Smooth muscle cell (in vitro differentiated cells): ENCODE measurements around the gene DLG3. TPM values are rescaled to one million over a fixed set of nuclear protein-coding genes. Genes with fewer than 3 reads are reported as not detected.

ENCODE experiments used
- DNase-seq: peaks from one replicate; lab custom pipeline; 2025; ENCODE audit not compliant: unreplicated experiment; lab: John Stamatoyannopoulos, UW
- H2AFZ ChIP-seq: fragments of 200-600 bp; sonication (generic); 2 replicates; pipeline ENCODE4 v1.6.0; 2016; ENCODE audit warnings: antibody characterized with exemption, low read depth, mild to moderate bottlenecking
- H3F3A ChIP-seq: fragments of 200-600 bp; sonication (generic); 2 replicates; pipeline ENCODE4 v1.6.0; 2017; ENCODE audit warnings: antibody characterized with exemption, low read depth
- H3K27ac ChIP-seq: fragments of 200-600 bp; sonication (generic); 2 replicates; pipeline ENCODE4 v1.5.1; 2016; ENCODE audit warnings: low read depth, mild to moderate bottlenecking
- H3K27me3 ChIP-seq: fragments of 200-600 bp; sonication (generic); 2 replicates; pipeline ENCODE4 v1.6.1; 2016; ENCODE audit warnings: low read depth, mild to moderate bottlenecking
- H3K36me3 ChIP-seq: fragments of 200-600 bp; sonication (generic); 2 replicates; pipeline ENCODE4 v1.5.1; 2016; ENCODE audit warnings: low read depth
- H3K4me1 ChIP-seq: fragments of 200-600 bp; sonication (generic); 2 replicates; pipeline ENCODE4 v1.5.1; 2016; ENCODE audit warnings: low read depth
- H3K4me2 ChIP-seq: fragments of 200-600 bp; sonication (generic); 2 replicates; pipeline ENCODE4 v1.6.0; 2016; ENCODE audit warnings: mild to moderate bottlenecking
- H3K4me3 ChIP-seq: fragments of 200-600 bp; sonication (generic); 2 replicates; pipeline ENCODE4 v1.5.1; 2016; ENCODE audit warnings: mild to moderate bottlenecking
- H3K79me2 ChIP-seq: fragments of 200-600 bp; sonication (generic); 2 replicates; pipeline ENCODE4 v1.6.0; 2016; ENCODE audit warnings: low read depth, mild to moderate bottlenecking
- H3K9ac ChIP-seq: fragments of 200-600 bp; sonication (generic); 2 replicates; pipeline ENCODE4 v1.6.0; 2016; ENCODE audit warnings: low read depth
- H3K9me3 ChIP-seq: fragments of 200-600 bp; sonication (generic); replicated peaks from 2 replicates; pipeline ENCODE4 v1.5.1; 2016; ENCODE audit warnings: low read depth
- H4K20me1 ChIP-seq: fragments of 200-600 bp; sonication (generic); 2 replicates; pipeline ENCODE4 v1.6.0; 2016; ENCODE audit warnings: low read depth
- CTCF ChIP-seq: fragments of 200-600 bp; sonication (generic); IDR thresholded peaks from 2 replicates; pipeline ENCODE4 v1.5.1; 2017; ENCODE audit warnings: borderline replicate concordance, mild to moderate bottlenecking, antibody characterized with exemption; ENCODE audit not compliant: insufficient read depth, poor library complexity, severe bottlenecking
- WGBS: methylation state at CpG from one replicate; pipeline ENCODE4 v1.1.7; 2016; ENCODE audit warnings: low lambda C conversion rate; 5-methylcytosine and 5-hydroxymethylcytosine counted together
- polyA plus RNA-seq: library from polyadenylated mRNA; unstranded; fragments of >200 nt; fragmentation: Nextera tagmentation; extraction: Ambion mirVana; gene quantifications from 2 replicates; pipeline ENCODE4 v1.2.1, GENCODE V29; 2016
- small RNA-seq: library from RNA; depleted of rRNA; stranded (forward); fragments of <200 nt; gene quantifications from one replicate; pipeline ENCODE3, GENCODE V24; 2014
- total RNA-seq: library from RNA; depleted of rRNA; stranded (reverse); fragments of >200 nt; gene quantifications from 2 replicates; pipeline ENCODE4 v1.2.3, GENCODE V29; 2014

The DLG3 gene
- total and polyA plus RNA-seq, 2 experiments from 2014 or later = 14.5 to 39.6 TPM

GRCh38 chrX:70554948-70555347 is 110.3 kb downstream of the DLG3 start:
- no peak overlapping the region for H3K4me3 ChIP-seq
- no peaks in the 10 kb centered on the region for H3K36me3 ChIP-seq
- no peaks in the 10 kb centered on the region for H3K9me3 ChIP-seq
- H2AFZ ChIP-seq = no peak overlapping the region
- H3K4me1 ChIP-seq = no peaks in the 10 kb centered on the region
- no peak overlapping the region for H3K27ac ChIP-seq
- 78% methylated on average over 5 of the region's 5 CpGs for WGBS
- H3K79me2 ChIP-seq = no peaks in the 10 kb centered on the region
- no peaks in the 10 kb centered on the region for H3K27me3 ChIP-seq
- no peak for DNase-seq
- no peak overlapping the region for H3K9ac ChIP-seq
- no peak for TF ChIP-seq CTCF
- no peak overlapping the region for H3K4me2 ChIP-seq
- H3F3A ChIP-seq = no peaks in the 10 kb centered on the region
- H4K20me1 ChIP-seq = no peaks in the 10 kb centered on the region

Small RNA genes lying within 50 kb of the gene (small RNA-seq; reads per million reads assigned to genes)
- gene RNU4-81P (not detected), gene RNY4P23 (5.4 reads per million, percentile 65 among the genes with 10 or more reads in this experiment)

Other genes starting within 250 kb of the DLG3 start
- gene AWAT1, start 210.2 kb upstream of the DLG3 start, total RNA-seq = not detected in 2 replicates
- gene AWAT1, start 210.2 kb upstream of the DLG3 start, polyA plus RNA-seq = not detected in 2 replicates
- gene P2RY4, start 184.6 kb upstream of the DLG3 start, total RNA-seq = 0.09 TPM in 1 of 2 replicates, not detected in the other
- gene P2RY4, start 184.6 kb upstream of the DLG3 start, polyA plus RNA-seq = 0.14 TPM in 1 of 2 replicates, not detected in the other
- not detected in 2 replicates for gene ARR3, start 176.5 kb upstream of the DLG3 start, total RNA-seq
- gene ARR3, start 176.5 kb upstream of the DLG3 start, polyA plus RNA-seq = 0.24 TPM in 1 of 2 replicates, not detected in the other
- gene RAB41, start 162.7 kb upstream of the DLG3 start, total RNA-seq = not detected in 2 replicates
- 0.19 and 0.39 TPM in 2 replicates for gene RAB41, start 162.7 kb upstream of the DLG3 start, polyA plus RNA-seq
- 60.8 and 63.1 TPM in 2 replicates for gene PDZD11, start 154.9 kb upstream of the DLG3 start, total RNA-seq
- 69.7 and 73.9 TPM in 2 replicates for gene PDZD11, start 154.9 kb upstream of the DLG3 start, polyA plus RNA-seq
- gene KIF4A, start 154.7 kb upstream of the DLG3 start, total RNA-seq = 1.8 and 6.7 TPM in 2 replicates
- 4.4 and 5.9 TPM in 2 replicates for gene KIF4A, start 154.7 kb upstream of the DLG3 start, polyA plus RNA-seq
- gene GDPD2, start 21.5 kb upstream of the DLG3 start, total RNA-seq = not detected in 2 replicates
- gene GDPD2, start 21.5 kb upstream of the DLG3 start, polyA plus RNA-seq = not detected in 2 replicates